Measurements from ENCODE around the gene BCAS1.

The BCAS1 gene

DNA sequence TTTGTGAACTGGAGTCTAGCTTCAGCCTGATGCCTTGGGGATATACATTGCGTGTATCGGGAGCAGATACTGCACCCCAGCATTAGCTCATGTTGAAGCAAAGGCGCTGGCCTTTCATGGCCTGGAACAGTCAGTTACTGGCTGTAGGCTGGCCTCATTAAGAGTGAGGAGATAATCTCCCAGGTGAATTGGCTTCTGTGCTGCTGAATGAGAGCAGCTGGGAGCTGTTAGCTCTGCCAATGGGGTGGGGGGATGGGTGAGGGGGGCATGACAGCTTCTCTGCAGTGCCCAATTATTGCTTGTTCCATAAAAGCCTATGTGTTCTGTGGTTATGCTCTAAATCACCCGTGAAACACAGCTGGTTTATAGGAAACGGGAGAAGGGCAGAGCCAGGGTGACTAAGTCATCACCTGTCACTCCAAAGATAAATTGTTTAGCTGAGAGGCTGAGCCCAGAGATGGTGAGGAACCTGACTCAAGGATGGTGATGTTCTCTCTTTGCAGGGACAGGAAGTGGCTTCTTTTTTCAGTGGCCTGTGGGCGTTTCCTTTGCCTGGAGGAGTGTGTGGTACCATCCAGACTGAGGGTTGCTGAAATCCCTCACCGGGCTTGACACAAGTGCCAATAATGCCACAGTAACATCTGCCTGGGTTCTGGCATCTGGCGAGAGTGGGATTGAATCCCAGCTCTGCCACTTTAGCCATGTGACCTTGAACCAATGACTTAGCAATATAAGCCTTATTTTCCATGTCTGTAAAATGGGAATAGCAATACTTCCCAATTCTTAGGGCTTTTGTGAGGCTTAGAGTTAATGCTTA, 170.8 kb downstream of the BCAS1 start:
- H3K4me3 ChIP-seq (ENCODE audit: low read depth, low read length), result no peak overlapping the region
- TF ChIP-seq CTCF (IDR thresholded peaks at IDR 0.05; ENCODE audit: low read depth, low read length), result no peak

DNA sequence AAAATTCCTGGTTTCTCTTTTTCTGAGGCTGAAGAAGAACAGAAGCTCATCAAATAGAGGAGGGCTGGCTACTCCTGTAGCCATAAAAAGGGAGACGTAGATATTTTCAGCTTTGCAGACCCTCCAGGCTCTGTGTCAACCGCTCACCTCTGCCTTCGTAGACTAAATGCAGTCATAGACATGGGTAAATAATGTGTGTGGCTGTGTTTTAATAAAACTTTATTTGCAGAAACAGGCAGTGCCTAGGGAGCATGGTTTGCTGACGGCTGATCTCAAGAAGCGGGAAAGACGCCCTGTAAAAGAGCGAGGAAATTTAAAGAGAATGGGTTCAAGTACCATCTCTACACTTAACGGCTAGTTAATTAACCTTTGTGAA, 171.8 kb downstream of the BCAS1 start:
- TF ChIP-seq CTCF (IDR thresholded peaks at IDR 0.05; ENCODE audit: low read depth, low read length), result no peak
- no peak overlapping the region for H3K4me3 ChIP-seq (ENCODE audit: low read depth, low read length)

DNA sequence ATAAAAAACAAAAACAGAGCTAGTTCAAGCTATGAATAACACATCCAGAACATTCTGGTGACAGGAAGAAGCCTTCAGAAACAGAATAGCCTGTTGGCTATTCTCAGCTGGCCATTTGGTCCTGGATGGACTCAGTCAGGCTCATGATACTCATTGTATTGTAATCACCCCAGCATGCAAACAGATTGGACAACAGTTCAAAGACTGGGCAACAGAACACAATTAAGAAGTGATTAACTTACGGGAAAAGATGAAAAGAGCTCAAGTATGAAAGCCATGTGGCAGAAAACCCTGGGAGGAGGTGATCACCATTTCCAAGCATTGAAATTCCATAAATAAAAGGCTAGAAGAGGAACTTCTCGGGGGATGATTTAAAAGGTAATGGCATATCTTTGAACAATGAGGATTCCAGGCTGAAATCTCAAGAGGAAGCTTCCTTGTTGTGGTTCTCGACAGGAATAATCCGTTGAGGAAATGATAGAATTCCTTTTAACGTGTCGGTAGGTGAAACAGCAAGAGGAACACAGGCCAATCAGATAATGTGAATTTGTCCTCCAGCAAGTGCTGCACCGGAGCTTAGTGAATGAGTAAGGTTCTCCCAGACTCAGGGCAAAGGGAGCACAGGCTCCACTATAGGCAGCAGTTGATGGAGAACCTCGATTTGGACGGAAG, 172.4 kb downstream of the BCAS1 start:
- no peak overlapping the region for H3K4me3 ChIP-seq (ENCODE audit: low read depth, low read length)
- no peak for TF ChIP-seq CTCF (IDR thresholded peaks at IDR 0.05; ENCODE audit: low read depth, low read length)

- H3K4me3 ChIP-seq (ENCODE audit: low read depth, low read length), result no peak overlapping the region
- TF ChIP-seq CTCF (IDR thresholded peaks at IDR 0.05; ENCODE audit: low read depth, low read length), result no peak
Observed at GRCh38 chr20:53896647-53897046, 173.7 kb downstream of the BCAS1 start.

DNA sequence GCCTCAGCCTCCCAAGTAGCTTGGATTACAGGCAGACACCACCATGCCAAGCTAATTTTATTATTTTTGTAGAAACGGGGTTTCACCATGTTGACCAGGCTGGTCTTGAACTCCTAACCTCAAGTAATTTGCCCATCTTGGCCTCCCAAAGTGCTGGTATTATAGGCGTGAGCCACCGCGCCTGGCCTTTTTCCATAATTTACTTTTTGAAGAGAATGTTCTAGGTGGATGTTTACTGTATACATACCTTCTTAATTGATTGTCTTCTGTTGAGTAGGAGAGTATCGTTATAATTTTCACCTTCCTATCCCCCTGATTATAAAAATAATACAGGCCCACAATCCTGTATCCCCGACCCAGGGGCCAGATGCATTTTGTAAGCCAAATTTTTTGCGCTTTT, 174.4 kb downstream of the BCAS1 start:
- no peak for TF ChIP-seq CTCF (IDR thresholded peaks at IDR 0.05; ENCODE audit: low read depth, low read length)
- no peak overlapping the region for H3K4me3 ChIP-seq (ENCODE audit: low read depth, low read length)

DNA sequence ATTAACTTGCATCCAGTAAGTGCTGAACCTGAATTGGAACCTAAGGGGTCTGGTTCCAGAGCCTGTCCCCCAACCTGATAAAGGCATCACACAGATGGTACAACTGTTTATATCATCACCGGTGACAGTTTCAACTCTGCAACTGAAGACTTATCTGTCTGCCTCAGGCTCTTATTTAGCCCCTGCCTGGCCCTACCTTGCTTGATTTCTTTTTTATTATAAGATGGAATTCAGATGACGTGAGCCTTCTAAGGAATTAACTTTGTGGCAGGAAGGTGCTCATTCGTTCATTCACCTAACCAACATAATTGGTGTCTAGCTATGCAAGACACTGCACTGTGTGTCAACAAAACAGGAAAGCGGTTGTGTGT, 175.0 kb downstream of the BCAS1 start:
- H3K4me3 ChIP-seq (ENCODE audit: low read depth, low read length), result no peak overlapping the region
- no peak for TF ChIP-seq CTCF (IDR thresholded peaks at IDR 0.05; ENCODE audit: low read depth, low read length)

- H3K4me3 ChIP-seq (ENCODE audit: low read depth, low read length), result no peak overlapping the region
- no peak for TF ChIP-seq CTCF (IDR thresholded peaks at IDR 0.05; ENCODE audit: low read depth, low read length)
Observed at GRCh38 chr20:53894707-53895384, 175.5 kb downstream of the BCAS1 start.

Data from WI38 (cell line).